Hepatocyte (in vitro differentiated cells): ENCODE results near the gene RPS6KC1.

Experiments
- EZH2 ChIP-seq: fragments of 200-600 bp; sonication (generic); IDR thresholded peaks from 2 replicates; pipeline ENCODE4 v1.6.1; 2016; ENCODE audit warnings: antibody characterized with exemption, mild to moderate bottlenecking, borderline replicate concordance
- EZH2phosphoT487 ChIP-seq: fragments of 200-600 bp; sonication (generic); IDR thresholded peaks from one replicate; pipeline ENCODE4 v1.6.1; 2018; ENCODE audit warnings: antibody characterized with exemption, mild to moderate bottlenecking, low read depth, moderate library complexity; ENCODE audit not compliant: unreplicated experiment, severe bottlenecking
- TF ChIP-seq, protein P1 (sequence below): fragments of 200-600 bp; sonication (generic); IDR thresholded peaks from 2 replicates; pipeline ENCODE4 v1.5.1; 2016; ENCODE audit warnings: antibody characterized with exemption, mild to moderate bottlenecking; ENCODE audit not compliant: poor library complexity

DNA sequence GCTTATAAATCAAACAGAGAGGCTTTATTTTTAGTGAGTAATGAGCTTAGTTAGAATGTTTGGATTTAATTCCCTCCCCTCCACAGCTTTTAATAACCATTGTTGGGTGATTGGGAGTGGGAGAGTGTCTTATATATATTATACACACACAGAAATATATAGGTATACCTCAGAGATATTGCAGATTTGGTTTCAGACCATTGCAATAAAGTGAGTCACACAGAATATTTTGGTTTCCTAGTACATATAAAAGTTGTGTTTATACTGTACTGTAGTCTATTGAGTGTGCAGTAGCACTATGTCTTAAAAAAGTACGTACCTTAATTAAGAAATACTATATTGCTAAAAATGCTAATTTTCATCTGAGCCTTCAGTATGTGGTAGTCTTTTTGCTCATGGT is 44.4 kb downstream of the RPS6KC1 start:
- TF ChIP-seq, protein P1, sequence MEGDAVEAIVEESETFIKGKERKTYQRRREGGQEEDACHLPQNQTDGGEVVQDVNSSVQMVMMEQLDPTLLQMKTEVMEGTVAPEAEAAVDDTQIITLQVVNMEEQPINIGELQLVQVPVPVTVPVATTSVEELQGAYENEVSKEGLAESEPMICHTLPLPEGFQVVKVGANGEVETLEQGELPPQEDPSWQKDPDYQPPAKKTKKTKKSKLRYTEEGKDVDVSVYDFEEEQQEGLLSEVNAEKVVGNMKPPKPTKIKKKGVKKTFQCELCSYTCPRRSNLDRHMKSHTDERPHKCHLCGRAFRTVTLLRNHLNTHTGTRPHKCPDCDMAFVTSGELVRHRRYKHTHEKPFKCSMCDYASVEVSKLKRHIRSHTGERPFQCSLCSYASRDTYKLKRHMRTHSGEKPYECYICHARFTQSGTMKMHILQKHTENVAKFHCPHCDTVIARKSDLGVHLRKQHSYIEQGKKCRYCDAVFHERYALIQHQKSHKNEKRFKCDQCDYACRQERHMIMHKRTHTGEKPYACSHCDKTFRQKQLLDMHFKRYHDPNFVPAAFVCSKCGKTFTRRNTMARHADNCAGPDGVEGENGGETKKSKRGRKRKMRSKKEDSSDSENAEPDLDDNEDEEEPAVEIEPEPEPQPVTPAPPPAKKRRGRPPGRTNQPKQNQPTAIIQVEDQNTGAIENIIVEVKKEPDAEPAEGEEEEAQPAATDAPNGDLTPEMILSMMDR = no peak
- TF ChIP-seq EZH2 (no peak), EZH2phosphoT487 (no peak)
